IPS-11a (cell line): ENCODE results near the gene DNAI1.

Experiments
- H3K4me3 ChIP-seq: one replicate; pipeline ENCODE4 v1.5.1; 2013; ENCODE audit warnings: low read depth, low read length, control low read depth

The DNAI1 gene

DNA sequence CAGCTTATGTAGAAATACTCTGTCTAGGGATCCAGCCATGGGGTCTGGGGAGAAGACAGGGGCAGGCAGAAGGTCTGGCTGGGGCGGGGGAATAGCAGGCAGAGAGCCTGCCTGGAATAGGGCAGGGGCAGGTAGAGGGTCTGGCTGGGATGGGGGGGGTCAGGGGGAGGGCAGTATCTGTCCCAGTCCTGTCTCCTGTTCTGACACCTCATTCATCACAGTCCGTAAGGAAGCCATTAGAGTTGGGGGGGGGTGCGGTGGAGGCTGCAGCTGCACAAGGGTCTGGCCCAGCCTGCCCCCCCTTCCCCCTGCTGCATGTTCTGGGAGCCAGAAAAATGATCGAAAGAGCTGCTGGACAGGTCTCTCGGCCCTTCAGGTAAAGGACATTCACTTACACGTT lies 98.3 kb downstream of the DNAI1 start:
- H3K4me3 ChIP-seq, result no peak overlapping the region

DNA sequence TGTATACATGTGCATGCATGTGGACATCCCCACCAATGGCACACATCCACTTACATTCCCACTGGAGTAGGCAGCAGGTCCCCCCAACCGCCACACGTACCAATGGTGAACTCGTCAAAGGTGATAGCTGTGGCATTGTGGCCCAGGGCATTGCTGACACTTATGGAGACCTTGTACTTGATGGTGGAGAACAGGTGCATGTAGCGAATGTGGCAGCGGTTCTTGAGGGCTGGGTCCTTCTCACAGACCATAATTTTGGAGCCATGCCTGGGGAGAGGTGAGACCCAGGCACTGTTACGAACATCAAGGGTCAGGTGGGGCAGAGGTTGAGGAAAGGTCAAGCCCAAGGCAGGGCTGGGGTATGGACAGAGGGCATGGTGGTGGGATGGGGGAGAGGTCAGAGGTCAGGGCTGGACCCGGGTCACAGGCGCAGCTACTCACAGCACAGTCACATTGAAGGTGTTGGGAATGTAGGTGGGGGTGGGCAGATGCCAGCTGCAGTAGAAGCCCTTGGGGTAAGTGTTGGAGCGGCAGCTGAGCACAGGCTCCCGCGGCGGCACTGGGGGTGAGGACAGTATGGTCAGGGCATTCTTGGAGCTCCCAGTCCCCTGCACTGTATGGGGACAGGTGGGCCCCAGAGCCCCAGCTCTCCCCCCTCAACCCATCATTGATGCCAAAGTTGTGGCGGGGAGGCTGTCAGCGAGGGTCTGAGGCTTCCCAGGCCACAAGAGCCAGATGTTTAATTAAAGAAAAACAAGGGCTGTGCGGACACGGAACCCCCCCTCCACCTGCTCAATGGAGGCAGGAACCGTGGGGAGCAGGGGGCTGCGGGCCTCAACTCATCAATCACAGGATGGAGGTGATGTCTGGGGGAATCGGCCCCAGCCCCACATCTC lies 99.1 kb downstream of the DNAI1 start:
- H3K4me3 ChIP-seq, result no peak overlapping the region

DNA sequence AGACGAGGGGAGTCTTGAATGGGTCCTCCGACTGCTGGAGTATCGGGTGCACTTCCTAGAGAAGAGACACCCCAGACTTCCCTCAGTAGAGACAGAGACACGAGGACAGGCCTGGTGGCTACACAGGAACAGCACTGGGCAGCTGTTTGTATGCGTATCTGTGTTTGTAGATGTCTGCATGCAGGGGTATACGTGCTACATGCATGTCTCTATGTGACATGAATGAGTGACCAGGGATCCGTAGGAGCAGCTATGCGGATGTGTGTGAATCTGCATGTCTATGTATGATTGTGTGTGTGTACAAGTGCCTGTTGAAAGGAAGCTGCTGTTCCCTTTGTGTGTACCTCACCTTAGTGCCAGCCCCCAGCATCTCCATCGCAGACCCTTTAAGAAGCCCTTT lies 99.8 kb downstream of the DNAI1 start:
- H3K4me3 ChIP-seq, result no peak overlapping the region

DNA sequence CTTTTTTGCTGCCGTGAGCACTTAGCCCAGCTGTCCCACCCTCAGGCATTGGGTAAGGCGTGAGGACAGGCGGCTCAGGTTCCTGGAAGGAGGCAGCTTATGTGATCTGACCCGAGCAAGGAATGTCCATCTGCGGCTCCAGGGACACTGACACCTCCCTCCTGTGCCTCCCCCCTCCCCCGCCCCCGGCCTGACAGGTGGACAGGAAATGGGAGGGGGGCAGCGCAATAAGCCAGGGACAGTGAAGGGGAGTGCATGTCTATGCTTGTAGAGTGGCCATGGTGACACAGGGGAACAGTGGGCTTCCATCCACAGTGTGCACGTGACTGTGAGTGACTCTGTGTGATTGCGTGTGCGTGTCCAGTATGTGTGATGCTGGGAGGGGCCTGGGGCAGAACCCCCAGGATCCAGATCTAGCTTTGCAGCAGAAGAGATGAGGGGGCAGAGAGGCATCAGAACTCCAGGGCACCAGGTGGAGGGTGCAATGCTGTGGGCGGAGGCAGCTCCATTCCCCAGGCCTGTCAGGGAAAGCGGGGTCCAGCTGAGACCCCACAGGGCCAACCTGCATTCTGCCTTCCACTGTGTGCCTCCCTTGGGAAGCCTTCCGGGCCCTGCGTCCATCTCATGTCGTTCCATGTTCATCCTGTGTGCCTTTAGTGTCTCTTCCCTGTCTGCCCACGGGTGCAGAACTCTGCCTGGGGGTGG lies 100.5 kb downstream of the DNAI1 start:
- H3K4me3 ChIP-seq, result no peak overlapping the region

DNA sequence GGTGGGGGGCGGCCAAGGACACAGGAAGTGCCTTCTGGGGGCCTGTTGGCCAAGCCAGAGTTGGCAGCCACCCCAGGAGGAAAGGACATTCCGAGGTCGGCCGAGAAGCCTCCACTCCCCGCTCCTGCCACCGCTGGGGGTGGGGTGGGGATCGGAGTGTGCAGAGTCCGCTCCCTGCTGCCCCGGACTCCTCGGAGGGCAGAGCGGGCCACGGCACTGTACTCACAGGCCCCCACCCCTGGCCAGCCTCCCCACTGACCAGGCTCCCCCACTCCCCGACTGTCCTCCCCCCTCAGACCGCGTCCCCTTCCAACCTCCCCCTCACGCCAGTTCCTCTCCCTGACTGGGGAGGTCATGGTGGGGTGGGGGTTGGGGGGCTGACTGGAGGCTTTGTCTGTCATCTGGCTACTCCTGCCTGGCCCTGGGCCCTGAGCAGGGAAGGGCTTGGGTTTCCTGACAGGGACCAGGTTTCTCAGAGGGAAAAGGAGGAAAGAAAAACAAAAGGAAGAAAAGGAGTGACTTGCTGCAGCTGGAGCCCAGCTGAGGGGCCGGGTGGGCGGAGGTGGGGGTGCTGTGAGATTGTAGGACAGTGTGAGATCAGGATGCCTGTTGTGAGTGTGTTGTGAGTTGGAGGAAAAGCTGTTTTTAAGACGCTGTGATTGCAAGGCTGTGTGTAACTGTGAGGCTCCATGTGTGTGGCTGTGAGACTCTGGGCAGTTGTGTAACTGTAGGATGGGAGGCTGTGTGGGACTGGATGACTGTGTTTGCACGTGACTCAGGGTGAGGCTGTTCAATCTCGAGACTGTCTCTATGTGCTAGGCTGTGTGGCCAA lies 101.2 kb downstream of the DNAI1 start:
- no peak overlapping the region for H3K4me3 ChIP-seq

DNA sequence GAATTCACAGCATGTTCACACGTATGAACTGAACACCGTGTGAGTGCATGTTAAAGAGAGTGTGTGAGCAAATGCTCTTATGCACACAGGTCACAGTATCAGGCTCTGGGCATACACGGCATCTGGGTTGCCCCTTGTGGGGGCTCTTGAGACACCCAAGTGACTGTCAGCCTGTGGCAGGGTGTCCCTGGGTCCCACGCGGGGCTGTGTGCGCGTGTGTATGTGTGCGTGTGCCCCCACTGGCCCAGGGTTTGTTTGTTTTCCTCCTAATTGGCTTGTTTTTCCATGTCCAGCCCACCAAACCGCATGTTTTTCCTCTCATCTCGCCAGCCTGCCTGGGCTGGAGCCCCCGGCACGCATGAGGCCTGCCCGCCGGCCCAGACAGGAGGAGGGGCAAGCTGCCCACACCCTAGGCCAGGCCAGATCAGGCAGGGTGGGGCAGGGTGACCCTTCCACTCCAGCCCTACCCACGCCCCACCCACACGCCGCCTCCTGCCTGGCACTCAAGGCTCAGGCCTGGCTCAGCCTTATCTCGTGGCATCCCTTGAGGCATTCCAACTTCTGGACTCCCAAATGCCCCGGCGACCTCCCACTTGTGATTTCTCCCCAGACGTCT lies 102.1 kb downstream of the DNAI1 start:
- no peak overlapping the region for H3K4me3 ChIP-seq

DNA sequence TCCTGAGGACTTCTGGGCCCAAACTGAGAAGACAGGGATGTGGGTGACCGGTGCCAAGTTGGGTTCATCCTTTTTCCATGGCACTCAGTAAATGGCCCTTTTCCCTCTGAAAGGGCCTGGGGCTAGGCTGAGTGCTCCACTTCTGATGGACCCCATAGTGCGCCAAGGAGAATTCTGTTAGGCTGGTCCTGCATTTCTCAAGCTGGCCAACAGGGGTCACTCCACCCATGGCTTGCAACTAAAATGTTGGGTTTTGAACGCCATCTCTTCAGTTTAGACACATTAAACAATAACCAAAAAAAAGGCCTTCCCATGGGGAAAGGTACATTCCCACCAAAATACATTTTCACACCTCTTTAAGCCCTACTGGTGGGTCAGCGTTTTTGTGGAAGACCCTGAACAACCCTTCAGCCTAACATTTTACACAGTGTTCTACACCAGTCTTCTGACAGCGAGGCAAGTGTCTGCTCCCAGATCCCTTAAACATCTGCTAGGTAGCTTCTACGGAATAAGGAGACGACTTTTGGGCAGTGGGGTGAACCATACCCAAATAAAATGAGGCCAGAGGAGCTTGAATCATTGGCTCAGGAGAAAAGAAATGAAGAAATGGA lies 103.6 kb downstream of the DNAI1 start:
- no peak overlapping the region for H3K4me3 ChIP-seq

DNA sequence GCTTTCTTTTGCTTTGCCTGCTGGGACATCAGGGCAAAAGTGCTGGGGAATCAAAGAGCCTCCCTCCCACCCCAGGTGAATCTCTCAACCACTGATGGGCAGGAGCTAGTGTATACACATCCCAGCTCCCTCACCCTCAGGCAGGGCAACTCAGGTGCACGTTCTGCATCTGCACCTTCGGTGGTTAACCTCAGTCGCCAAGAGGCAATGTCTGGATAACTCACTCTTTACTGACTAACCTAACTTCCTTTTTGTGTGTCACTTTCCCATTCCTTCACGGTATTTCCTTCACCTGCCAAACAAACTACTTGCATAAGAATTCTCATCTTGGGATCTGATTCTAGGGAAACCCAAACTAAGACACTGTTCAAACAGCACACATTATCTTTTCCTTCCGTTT lies 104.7 kb downstream of the DNAI1 start:
- H3K4me3 ChIP-seq, result no peak overlapping the region

DNA sequence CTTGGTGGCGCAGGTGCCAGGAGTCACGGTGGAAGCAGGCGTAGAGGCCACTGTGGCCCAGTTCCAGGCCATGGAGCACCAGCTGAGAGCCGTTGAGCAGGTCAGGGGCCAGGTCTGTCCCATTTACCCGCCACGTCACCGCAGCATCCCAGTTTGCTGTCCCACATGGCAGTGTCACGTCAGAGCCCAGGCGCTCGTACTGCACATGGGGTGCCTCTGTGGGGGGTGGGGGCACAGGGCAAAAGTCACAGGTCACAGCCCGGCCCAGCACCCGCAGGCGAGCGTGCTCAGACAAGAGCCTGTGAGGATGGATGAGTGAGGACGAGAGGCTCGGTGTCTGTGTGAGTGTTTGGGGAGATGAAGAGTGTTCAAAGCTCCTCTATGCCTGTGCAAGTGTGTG lies 106.0 kb downstream of the DNAI1 start:
- no peak overlapping the region for H3K4me3 ChIP-seq

DNA sequence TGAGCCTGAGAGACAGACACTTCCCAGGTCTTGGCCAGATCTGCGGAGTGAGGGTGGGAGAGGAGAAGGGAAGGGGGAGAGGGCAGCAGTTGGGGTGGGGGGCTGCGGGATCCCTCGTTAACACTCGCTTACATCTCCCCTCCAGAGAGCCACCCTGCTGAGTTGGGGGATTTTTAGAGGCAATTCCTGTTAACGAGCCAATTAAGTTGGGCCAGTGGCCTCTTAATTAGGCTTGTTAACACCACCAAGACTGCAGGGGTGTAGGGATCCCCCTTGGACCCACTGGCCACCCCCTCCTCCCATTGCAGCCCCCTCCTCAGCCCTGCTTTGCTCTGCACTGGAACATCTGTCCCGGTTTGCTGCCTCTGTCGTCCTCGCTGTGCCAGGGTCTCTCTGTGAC lies 107.3 kb downstream of the DNAI1 start:
- no peak overlapping the region for H3K4me3 ChIP-seq

DNA sequence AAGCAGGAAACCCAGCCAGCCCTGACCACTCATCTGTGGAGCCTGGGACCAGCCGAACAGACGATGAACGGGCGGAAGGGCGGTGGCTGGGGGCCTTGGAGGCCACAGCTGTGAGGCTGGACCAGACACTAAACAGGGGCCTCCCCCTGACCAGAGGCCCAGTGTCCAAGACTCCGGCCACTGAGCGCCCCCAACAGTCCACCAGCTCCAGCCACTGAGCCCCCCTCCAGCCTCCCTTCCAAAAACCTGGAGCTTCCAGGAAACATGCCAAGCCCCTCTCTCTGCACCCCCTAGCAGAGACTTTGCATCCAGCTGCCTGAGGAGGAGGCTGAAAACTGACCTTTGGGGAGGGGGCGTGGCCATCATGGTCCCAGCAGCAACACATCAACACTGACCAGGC lies 107.7 kb downstream of the DNAI1 start:
- H3K4me3 ChIP-seq, result no peak overlapping the region

DNA sequence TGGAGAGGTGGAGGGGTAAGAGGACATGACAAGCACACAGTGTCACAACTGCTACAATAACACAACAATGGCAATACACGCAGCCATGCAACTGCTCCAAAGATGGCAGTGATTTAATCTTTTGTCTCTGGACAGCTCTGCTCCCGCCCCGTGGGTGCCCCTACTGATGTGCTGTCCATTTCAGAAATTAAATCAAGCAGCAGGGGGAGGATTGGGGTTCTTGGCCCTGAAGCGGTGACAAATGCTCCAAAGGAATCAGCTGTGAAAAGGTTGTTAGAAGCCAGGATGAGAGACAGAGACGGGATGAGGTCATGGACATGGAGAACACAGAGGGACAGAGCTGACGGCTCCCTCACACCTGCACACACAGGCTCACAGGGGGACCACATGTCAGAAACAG lies 108.4 kb downstream of the DNAI1 start:
- H3K4me3 ChIP-seq, result no peak overlapping the region

DNA sequence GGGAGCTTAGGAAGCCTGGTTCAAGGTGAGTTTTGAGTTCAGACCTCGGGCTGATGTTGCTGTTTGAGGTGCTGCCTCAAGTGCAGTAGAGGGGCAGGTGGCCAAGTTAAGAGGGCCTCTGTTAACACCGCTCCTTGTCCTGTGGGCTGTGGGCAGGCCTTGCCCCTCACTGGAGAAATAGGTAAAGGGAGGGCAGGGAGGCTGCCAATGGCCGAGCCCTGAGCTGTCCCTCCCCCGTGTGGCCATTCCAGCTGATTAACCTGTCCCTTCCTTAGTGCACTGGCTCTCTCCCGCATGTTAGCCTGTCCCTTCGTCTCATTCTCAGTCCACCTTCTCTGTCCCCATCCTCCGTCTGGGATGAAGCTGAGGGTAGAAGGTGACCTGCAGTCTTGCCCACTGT lies 109.5 kb downstream of the DNAI1 start:
- no peak overlapping the region for H3K4me3 ChIP-seq

DNA sequence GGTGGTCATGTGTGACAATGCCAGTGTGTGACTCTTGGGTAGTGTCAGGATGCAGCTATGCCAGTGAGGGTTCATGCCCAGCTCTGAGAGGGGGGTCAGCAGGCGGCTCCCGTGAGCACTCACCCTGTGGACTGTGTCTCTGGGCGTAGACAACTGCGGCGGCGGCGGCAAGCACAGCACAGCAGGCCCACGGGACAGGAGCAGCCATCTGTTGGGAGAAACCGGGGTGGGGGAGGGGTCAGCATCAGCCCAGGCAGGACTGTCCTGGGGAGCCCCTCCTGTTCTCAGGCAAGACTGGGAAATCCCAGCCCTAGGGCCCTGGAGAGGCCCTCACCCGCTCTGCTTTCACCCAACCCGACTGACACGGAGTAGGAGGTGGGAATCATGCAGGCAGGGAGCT lies 110.2 kb downstream of the DNAI1 start:
- no peak overlapping the region for H3K4me3 ChIP-seq

DNA sequence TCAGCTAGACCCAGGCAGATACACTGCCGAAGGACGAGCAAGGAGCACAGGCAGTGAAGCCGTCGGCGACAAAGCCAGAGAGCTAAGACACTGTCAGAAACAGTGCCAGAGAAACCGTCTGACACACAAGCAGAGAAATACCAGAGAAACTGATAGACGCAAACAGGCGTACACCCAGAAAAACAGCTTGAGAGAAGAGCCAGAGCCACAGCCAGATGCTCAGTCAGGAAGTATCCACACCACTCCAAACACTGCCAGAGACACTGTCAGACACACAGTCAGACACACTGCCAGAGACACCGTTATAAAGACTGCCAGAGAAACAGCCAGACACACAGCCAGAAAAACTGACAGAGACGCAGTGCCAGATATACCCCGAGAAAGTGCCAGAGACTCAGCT lies 111.8 kb downstream of the DNAI1 start:
- no peak overlapping the region for H3K4me3 ChIP-seq
